ENCODE results near the gene LGALS13.

Gene LGALS13

GRCh38 chr19:39643591-39643990, 41.3 kb downstream of the LGALS13 start:
- H3K36me3 ChIP-seq (ENCODE audit: insufficient read depth, low read length) = no peaks in the 10 kb centered on the region
- H3K27me3 ChIP-seq (ENCODE audit: insufficient read depth, low read length, poor library complexity) = no peaks in the 10 kb centered on the region
- H3K4me1 ChIP-seq (ENCODE audit: insufficient read depth, low read length) = no peaks in the 10 kb centered on the region
- H4K20me1 ChIP-seq (ENCODE audit: insufficient read depth, low read length) = no peaks in the 10 kb centered on the region
- H3K9me3 ChIP-seq (ENCODE audit: insufficient read depth, low read length, severe bottlenecking) = no peaks in the 10 kb centered on the region
- H3K4me3 ChIP-seq (ENCODE audit: low read depth in 1 of 2, low read length in 2 of 2) = no peak overlapping the region
- H3K4me2 ChIP-seq (ENCODE audit: insufficient read depth, low read length) = no peak overlapping the region
- no peaks in the 10 kb centered on the region for H3K79me2 ChIP-seq (ENCODE audit: insufficient read depth, low read length)
- TF ChIP-seq EZH2 (IDR thresholded peaks at IDR 0.05; ENCODE audit: borderline replicate concordance, low read depth, low read length, severe bottlenecking) = no peak
- TF ChIP-seq CTCF (IDR thresholded peaks at IDR 0.05; ENCODE audit: borderline replicate concordance, extremely low read depth, low read length, poor library complexity, severe bottlenecking) = no peak
- no peak overlapping the region for H2AFZ ChIP-seq (ENCODE audit: low read depth, low read length)
- no peak overlapping the region for H3K27ac ChIP-seq (ENCODE audit: low read length)
- no peak for ATAC-seq (ENCODE audit: insufficient read depth, low read depth)
- DNase-seq = no peak
- no peak overlapping the region for H3K9ac ChIP-seq (ENCODE audit: low read depth, low read length)

GRCh38 chr19:39645800-39646411, 43.6 kb downstream of the LGALS13 start:
- Histone ChIP-seq H3K9ac (ENCODE audit: low read depth, low read length) (no peak overlapping the region), H3K36me3 (ENCODE audit: insufficient read depth, low read length) (no peaks in the 10 kb centered on the region), H3K4me2 (ENCODE audit: insufficient read depth, low read length) (no peak overlapping the region), H3K27me3 (ENCODE audit: insufficient read depth, low read length, poor library complexity) (no peaks in the 10 kb centered on the region), H3K9me3 (ENCODE audit: insufficient read depth, low read length, severe bottlenecking) (no peaks in the 10 kb centered on the region), H3K4me1 (ENCODE audit: insufficient read depth, low read length) (no peaks in the 10 kb centered on the region), H3K79me2 (ENCODE audit: insufficient read depth, low read length) (no peaks in the 10 kb centered on the region), H2AFZ (ENCODE audit: low read depth, low read length) (no peak overlapping the region), H3K4me3 (ENCODE audit: low read depth in 1 of 2, low read length in 2 of 2) (no peak overlapping the region), H3K27ac (ENCODE audit: low read length) (no peak overlapping the region), H4K20me1 (ENCODE audit: insufficient read depth, low read length) (no peaks in the 10 kb centered on the region)
- TF ChIP-seq EZH2 (IDR thresholded peaks at IDR 0.05; ENCODE audit: borderline replicate concordance, low read depth, low read length, severe bottlenecking) (no peak), CTCF (IDR thresholded peaks at IDR 0.05; ENCODE audit: borderline replicate concordance, extremely low read depth, low read length, poor library complexity, severe bottlenecking) (no peak)
- ATAC-seq (ENCODE audit: insufficient read depth, low read depth) = no peak
- peak; percentile 61 for DNase-seq

DNA sequence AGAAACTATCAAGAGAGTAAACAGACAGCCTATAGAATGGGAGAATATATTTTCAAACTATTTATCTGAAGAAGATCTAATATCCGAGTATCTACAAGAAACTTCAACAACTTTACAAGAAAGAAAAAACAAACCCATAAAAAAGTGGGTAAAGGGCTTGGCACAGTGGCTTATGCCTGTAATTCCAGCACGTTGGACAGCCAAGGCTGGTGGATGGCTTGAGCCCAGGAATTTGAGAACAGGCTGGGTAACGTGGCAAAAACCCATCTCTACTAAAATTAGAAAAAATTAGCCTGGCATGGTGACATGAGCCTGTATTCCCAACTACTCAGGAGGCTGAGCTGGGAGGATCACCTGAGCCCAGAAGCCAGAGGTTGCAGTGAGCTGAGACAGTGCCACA, 45.6 kb downstream of the LGALS13 start:
- Histone ChIP-seq H3K9me3 (ENCODE audit: insufficient read depth, low read length, severe bottlenecking) (no peaks in the 10 kb centered on the region), H3K4me3 (ENCODE audit: low read depth in 1 of 2, low read length in 2 of 2) (no peak overlapping the region), H3K4me1 (ENCODE audit: insufficient read depth, low read length) (no peaks in the 10 kb centered on the region), H2AFZ (ENCODE audit: low read depth, low read length) (no peak overlapping the region), H3K36me3 (ENCODE audit: insufficient read depth, low read length) (no peaks in the 10 kb centered on the region), H3K79me2 (ENCODE audit: insufficient read depth, low read length) (no peaks in the 10 kb centered on the region), H4K20me1 (ENCODE audit: insufficient read depth, low read length) (no peaks in the 10 kb centered on the region), H3K4me2 (ENCODE audit: insufficient read depth, low read length) (no peak overlapping the region), H3K9ac (ENCODE audit: low read depth, low read length) (no peak overlapping the region), H3K27ac (ENCODE audit: low read length) (no peak overlapping the region), H3K27me3 (ENCODE audit: insufficient read depth, low read length, poor library complexity) (no peaks in the 10 kb centered on the region)
- no peak for DNase-seq
- ATAC-seq (ENCODE audit: insufficient read depth, low read depth) = no peak
- TF ChIP-seq CTCF (IDR thresholded peaks at IDR 0.05; ENCODE audit: borderline replicate concordance, extremely low read depth, low read length, poor library complexity, severe bottlenecking) (no peak), EZH2 (IDR thresholded peaks at IDR 0.05; ENCODE audit: borderline replicate concordance, low read depth, low read length, severe bottlenecking) (no peak)

Data from DND-41 (cell line).